GM19467 (cell line): ENCODE measurements around the gene SCO2.
A peak's percentile ranks its signal among the peaks of the same experiment; 100 is the strongest.

Experiments
- ATAC-seq: cut with Tn5 transposase; IDR thresholded peaks from one replicate; pipeline ENCODE4 v1.9.1; 2021; ENCODE audit warnings: mild to moderate bottlenecking, moderate library complexity; ENCODE audit not compliant: unreplicated experiment

The SCO2 gene

DNA sequence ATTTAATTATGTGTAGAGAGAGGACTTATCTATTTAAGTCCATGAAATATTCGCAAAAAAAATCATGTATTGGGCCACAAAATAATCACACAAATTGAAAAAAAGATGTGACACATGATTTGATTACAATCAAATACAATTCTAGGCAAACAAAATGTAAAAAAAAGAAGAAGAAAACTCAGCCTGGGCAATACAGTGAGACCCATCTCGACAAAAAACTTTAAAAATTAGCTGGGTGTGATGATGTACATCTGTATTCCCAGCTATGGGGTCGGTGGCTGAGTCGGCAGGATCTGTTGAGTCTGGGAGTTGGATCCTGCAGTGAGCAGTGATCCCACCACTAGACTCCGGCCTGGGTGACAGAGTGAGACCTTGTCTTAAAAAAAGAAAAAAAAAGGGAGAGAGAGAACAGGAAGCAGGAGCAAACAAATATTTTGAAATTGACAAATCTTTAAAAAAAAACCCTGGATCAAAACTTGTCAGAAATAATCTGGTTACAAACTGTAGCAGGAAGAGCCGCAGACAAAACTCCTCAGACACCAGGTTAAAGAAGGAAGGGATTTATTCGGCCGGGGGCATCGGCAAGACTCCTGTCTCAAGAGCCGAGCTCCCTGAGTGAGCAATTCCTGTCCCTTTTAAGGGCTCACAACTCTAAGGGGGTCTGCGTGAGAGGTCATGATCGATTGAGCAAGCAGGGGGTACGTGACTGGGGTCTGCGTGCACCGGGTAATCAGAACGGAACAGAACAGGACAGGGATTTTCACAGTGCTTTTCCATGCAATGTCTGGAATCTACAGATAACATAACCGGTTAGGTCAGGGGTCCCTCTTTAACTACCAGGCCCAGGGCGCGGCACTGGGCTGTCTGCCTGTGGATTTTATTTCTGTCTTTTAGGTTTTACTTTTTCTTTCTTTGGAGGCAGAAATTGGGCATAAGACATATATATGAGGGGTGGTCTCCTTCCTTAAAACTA, 7.7 kb upstream of the SCO2 start:
- no peak for ATAC-seq

DNA sequence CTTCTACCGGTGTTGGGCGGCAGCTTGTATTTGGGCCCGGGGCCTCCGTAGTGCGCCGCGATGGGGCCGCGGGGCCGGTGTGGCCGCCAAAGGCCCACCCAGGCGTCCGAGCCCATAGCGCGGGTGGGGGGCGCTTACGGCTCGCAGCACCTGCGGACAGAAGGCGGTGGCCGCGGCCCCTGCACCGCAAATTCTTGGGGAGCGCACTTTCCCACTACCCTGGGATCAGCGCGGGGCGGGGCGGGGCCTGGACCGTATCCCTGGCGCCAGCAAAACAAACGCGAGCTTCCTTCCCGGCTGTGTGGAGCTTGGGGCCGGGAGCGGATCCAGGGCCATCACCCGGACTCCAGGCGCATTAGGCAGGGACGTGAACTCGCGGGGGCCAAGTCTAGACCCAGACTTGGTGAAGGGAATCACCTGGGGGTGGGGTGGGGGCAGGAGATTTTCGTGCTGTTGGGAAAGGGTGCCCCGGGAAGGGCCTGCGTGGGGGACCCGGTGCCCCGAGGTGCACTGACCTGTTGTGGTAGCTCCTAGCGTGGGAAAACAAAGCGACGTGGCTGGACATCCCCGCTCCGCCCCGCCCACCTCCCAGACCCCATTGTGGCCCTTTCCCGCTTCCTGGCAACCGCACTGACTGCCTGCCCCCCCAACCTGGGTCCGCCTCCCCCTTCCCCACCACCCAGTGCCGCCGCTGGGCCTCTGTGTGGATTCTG, 6.7 kb upstream of the SCO2 start:
- no peak for ATAC-seq

DNA sequence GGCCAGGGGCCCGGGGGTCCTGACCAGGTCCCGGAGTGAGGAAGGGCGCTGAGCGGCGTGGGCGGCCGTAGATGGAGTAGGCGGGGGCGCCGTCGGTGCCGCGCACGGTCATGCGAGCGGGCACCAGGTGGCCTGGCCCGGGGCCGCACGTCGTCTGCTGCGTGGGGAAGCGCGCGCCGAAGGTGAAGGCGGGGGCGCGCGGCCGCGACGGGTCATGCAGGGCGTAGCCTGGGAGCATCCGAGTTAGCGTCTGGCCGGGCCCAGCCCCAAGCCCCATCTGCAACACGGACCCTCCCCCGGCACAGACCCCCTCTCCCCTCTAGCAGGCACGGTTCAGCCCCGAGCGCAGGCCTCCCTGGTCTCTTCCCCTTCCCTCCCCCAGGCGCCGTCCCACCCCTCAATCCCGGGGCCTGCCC, 6.2 kb upstream of the SCO2 start:
- peak; percentile 26 for ATAC-seq

DNA sequence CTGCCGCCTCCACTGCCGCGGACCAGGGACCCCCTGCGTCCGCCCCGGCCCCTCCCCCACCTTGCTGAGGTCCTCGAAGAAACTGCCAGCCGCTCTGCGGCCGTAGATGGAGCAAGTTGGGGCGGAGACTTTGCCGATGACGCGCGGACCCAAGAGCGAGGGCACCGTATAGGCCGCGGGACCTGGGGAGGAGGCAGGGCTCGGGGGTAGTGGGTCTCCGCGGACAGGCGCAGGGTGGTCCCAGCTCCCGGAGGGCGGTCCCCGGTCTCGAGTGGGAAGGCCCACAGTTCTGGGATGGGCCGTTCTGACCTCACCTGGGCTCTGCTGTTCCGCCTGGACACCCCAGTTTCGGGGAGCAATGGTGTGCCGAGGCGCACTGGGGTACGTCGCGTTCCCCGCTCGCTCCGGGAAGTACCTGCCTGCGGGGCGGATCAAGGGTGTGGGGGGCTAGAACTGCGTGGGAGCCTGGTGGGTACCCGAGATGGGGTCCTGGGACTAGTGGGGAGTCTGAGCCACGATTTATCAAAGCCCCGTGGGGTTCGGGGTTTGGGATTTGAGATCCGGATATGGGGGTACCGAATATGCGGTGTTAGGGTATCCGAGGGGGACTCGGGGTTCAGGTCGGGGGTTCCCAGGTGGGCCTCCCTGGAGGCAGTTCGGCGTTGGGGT, 5.6 kb upstream of the SCO2 start:
- peak; percentile 17 for ATAC-seq

DNA sequence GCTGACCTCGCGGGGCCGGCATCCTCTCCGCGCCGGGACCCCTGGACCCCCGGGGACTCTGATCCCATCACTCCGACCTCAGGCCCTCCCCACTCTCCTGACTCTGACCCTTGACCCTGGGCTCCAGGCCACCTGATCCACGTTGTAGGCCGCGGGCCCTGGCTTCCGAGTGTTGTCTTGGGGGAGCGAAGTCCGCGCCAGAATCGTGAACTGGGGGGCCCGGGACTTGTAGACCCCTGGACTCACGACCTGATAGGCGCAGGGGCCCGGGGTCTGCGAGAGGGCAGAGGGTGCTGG, 5.1 kb upstream of the SCO2 start:
- ATAC-seq: no peak

DNA sequence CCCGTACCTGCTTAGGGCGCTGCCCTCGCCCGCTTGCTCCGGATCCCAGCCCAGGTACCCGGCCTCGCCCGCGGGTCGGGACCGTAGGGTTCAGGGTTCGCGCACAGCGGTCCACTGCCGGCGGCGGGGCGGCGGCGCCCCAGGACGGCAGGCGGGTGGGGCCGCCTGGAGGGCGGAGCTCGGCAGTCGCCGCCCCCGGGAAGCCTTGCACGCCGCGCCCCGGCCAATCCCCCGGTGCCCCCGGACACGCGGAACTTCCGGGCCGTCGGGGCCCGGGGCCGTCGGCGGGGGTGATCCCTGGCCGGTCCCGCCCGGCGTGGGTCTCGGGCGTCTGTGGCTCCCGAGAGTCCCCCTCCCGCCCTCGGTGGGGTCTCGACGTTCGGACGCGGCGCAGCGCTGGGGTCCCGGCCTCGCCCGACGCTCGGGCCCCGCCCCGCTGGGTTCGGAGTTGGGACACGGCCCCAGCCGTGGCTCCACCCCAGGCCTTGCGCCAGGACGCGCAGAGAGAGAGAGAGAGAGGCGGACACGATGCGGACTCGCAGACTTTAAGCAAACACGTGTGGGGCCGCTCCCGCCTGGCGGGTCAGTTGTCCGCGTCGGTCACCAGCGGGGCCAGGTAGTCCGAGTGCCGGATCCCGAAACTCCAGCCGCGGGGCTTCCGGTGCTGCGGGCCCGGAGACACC, 4.6 kb upstream of the SCO2 start, which contains the start of gene TYMP:
TSS of gene TYMP (minus strand) at position 116 of the 683 bp plus-strand sequence. CDS start 303 bp downstream, outside the sequence.
- no peak for ATAC-seq

DNA sequence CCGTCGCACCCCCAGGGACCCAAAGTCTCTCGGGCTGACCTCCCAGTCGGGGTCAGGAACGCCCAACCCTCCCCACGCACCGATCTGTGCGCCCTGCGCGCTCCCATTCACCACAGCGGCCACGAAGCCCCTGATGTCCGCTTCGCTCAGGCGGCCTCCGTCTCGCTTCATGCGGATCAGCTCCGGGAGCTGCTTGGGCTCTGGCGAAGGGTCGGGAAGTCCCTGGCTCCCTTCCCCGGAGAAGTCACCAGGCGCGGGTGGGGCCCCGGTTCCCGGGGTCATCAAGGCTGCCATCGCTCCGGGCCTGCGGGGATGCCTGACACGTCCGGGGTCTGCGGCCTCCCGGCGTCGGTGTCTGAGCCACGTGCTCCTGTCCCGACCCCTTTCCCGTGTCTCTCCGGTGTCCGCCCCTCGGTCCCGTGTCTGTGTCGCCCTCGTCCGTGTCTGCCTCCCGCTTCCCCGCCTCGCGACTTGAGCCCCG, 4.1 kb upstream of the SCO2 start:
- no peak for ATAC-seq

DNA sequence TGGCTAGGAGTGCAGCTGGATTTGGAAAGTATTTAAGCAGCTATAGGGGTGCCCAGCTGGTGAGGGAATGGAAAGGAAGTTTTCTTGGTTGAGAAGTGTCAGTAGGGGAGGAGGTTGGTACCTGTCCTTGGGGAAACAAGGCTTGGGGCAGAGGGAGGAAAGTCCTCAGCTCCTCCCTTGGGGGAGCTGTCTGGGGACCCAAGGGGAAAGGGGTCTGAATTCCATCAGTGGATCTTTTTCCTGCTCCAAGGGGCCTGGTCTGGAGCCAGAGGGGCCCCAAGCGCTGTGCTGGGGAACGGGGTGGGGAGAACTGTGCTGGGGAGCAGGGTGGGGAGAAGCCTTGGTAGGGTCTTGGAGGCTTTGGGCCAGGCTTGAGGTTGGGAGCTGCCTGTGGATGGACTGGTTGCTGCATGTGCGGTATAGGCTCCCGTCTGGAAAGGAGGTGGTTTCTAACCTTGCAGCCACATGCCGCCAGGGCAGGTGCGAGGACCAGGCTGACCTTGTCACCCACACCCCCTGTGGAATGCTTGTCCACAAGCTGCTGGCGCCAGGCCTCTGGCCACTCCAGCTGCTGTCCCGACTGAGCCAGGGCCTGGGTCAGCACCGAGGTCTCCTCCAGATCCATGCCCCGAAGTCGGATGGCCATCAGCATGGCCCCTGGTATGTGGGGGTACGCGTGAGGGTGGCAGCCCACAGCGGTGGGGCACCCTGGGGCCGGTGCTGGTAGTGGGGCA, 3.5 kb upstream of the SCO2 start:
- ATAC-seq: no peak

DNA sequence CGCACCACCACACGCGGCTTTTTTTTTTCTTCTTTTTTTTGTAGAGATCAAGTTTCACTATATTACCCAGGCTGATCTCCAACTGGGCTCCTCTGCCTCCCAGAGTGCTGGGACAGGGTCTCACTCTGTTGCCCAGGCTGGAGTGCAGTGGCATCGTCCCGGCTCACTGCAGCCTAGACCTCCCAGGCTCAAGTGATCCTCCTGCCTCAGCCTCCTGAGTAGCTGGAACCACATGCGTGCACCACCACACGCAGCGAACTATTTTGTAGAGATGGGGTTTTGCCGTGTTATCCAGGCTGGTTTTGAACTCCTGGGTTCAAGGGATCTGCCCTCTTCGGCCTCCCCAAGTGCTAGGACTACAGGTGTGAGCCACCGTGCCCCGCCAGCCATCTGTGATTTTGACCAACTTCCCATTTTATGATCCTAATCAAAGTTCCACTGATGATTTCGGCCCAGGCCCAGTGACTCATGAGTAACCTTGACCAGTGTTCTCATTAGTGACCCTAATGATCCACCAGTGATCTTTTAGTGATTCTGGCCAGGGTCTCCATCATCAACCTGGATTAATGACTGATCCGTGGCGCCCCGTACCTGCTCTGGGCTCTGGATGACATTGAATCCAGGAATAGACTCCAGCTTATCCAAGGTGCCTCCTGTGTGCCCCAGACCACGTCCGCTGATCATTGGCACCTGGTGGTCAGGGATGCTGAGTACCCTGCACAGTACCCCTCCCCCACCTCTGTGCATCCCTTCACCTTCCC, 2.7 kb upstream of the SCO2 start:
- ATAC-seq: no peak

DNA sequence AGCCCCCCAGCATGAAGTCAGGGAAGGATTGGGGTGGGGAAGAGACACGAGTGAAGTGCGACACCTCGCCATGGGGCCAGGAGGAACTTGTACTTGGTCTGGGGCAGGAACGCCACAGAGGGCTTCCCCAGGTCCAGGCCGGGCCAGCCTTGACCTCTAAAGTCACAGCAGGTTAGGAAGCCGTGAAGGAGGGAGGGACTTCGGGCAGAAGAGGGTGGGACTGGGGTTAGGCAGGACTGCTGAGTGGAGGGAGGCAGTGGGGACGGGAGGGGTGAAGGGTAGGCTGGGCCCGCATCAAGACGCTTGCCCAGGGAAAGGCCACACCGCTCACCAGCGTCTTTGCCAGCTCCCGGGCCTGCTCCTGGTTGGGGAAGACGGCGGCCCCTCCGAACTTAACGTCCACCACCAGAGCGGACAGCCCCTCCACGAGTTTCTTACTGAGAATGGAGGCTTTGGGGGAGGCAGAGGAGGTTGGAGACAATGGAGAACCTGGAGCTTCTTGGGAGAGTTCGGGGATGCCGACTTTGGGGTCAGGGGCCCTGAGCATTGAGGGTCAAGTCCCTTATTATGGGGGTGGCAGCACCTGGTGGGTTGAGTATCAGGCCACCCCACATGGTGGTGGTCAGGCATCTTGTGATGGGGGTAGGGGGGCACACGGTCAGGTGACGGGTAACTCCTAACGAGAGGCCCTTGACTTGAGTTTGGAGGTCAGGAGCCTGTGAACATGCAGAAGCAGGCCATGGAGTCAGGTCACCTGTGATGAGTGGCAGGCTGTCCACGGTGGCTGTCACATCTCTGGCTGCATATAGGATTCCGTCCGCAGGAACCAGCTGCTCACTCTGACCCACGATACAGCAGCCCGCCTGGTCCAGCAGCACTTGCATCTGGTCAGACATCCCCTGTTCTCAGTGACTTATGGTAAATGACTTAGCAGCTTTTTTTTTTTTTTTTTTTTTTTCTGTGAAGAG, 1.7 kb upstream of the SCO2 start:
- no peak for ATAC-seq

DNA sequence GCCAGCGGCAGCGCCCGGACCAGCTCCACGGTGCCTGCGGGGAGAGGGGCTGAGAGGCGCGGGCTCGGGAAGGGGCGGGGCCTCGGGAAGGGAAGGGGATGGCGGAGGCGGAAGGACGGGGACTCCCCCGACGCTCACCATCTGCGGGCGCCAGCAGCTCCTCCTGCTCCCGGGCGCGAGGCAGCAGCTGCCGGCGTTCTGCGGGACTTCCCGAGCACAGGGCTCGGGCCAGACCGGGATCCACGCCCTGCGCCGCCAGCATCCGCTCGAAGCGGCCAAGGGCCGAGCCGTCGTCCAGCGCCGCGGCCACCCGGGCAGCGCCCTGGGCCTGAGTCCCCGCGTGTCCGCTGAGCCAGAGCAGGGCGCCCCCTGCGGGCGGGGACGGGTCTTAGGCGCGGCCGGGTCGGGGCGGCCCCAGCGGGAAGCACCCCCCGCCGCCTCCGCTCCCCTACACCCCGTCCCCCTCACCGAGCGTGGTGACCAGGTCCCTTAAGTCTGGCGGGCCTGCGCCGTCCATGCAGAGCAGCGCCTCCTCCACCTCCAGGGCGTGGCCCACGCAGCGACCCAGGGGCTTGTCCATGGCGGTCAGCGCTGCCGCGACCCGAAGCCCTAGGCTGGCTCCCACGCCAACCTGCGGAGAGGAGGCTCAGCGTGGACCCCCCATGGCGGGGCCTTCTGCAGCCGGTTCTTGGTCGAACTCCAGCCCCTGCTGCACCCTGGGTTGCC, 873 bp upstream of the SCO2 start:
- peak; percentile 24 for ATAC-seq

DNA sequence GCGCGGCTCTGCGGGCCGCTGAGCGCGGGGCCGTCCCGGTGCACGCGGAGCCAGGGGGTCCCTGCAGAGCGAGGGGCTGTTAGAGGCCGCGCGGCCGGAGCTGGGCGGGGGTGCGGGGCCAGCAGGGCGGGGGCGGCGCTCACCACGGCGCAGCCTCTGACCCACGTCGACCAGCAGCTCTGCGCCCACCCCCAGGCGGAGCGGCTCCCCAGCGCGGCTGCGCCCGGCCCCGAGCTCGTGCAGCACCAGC, 385 bp upstream of the SCO2 start:
- no peak for ATAC-seq

DNA sequence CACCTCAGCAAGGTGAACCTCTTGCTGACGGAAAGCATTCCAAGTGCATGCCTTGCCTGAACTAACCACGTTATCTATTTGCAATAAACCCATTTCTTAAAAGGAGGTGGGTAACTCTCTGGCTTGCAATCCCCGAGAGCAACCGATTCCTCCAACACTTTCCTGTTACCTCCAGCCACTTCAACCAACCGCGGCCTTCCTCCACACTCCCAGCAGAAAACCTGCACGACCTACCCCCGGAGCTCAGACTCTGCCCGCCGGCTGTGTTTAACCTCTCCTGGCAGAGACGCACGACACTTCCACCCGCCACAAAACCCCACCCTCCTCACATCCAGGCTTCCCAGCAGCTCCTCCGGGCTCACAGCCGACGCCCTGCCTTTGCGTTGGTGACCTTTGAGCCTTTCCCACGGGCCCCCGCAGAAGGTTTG, 708 bp downstream of the SCO2 start:
- no peak for ATAC-seq

DNA sequence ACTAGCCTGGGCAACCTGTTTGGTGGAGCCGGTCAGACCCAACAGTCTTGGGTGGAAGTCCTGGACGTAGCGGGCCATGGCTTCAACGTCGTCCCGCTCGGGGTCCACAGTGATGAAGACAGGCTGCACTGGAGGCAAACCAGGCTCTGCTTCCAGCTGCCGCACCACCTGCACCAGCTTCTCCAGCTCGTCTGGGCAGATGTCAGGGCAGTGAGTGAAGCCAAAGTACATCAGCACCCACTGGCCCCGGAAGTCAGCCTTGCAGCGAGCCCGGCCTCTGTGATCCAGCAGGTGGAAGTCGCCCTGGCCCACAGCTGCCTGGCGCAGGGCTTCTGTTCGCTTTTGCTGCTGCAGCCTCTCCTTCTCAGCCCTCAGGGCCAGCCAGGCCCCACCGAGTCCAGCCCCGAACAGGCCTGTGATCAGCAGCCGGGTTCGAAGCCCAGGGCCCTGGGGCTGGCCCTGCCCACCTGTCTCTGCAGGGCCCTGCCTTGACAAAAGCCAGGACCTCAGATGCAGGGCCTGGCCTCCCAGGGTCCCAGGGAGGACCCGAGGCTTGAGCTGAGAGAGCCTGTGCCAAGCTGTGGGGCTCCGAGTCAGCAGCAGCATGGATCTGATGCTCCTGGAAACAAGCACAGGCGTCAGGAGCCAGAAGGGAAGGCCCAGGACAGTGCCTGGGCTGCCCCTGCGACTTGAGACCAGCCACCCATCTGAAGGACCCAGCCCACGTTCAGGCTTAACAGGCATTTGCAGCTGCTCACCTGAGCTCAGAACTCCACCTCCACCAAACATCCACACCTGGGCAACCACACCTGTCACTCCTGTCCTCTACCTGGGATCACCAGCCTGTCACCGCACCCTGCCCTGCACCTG, 1.4 kb downstream of the SCO2 start:
- no peak for ATAC-seq

DNA sequence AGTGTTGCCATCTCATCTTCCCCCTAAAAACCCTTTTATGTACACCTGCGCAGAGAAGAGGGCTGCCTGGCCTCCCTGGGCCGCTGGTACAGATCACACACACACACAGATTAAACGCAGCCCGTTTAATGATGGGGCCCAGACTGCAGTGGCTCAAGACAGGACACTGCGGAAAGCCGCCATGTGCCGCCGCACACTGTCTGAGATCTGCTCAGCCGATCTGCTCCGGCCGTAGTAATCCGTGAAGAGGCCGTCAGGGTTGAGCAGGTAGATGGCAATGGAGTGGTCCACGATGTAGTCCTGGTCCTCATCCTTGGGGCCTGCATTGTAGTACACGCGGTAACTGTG, 2.0 kb downstream of the SCO2 start:
- no peak for ATAC-seq

DNA sequence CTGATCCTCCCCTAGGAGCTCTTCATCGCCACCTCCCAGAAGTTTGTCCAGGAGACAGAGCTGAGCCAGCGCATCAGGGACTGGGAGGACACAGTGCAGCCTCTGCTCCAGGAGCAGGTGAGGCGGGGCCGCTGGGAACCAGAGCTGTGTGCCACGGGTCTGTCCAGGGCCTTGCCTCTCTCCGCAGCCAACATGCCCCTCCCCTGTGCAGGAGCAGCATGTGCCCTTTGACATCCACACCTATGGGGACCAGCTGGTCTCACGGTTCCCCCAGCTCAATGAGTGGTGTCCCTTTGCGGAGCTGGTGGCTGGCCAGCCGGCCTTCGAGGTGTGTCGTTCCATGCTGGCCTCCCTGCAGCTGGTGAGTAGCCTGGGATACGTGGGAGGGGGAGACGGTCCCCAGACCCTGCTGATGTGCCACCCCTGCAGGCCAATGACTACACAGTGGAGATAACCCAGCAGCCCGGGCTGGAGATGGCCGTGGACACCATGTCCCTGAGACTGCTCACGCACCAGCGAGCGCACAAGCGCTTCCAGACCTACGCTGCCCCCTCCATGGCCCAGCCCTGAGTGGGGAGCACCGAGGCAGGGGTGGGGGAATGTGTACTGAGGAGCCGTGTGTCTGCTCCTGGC, 2.5 kb downstream of the SCO2 start:
- no peak for ATAC-seq
